ENCODE data around the gene TBX1. TPM values are rescaled to one million over a fixed set of nuclear protein-coding genes. Genes with fewer than 3 reads are reported as not detected.

TBX1 gene
- total RNA-seq, 1 donor from 2014 or later = not detected

- Mint-ChIP-seq H3K9me3 (no peaks in the 10 kb centered on the region), H3K36me3 (ENCODE audit: low read depth) (no peaks in the 10 kb centered on the region), H3K27me3 (peaks cover 21% of the 10 kb centered on the region), H3K27ac (no peak overlapping the region), H3K4me3 (no peak overlapping the region), H3K4me1 (peaks cover 15% of the 10 kb centered on the region)
- no peak for TF ChIP-seq CTCF (IDR thresholded peaks at IDR 0.05)
- ChIA-PET POLR2A (no interaction called here), CTCF (no interaction called here)
- intact Hi-C loops (cut with micrococcal nuclease) = no loop called here
- DNase-seq (no peak), ATAC-seq (ENCODE audit: low read depth) (no peak)
Measured at GRCh38 chr22:19727310-19728150, 33.0 kb upstream of the TBX1 start.

DNA sequence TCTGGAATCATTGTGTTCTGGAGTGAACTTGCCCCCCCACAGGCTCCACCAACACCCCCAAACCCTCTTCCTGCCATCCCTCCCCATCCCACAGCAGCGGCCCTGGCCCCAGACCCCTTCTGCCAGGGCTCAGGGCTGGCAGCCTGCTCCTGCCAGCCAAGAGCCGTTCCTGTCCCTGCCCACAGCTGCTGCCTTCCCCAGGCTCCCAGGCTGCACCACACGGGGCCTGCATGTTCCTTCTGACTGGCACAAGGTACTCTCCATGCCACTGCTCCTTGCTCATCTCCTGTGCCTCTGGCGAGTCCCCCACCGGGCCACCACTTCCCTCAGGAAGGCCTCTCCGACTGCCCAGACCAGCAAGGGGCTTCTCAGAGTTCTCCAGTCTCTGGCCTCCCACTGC is 32.3 kb upstream of the TBX1 start:
- CTCF ChIA-PET = interaction anchor here (6.3 kb wide), 1 partner anchor 184 kb away, joined by 144 read pairs; no protein-coding TSS in a partner anchor
- Mint-ChIP-seq H3K27ac (no peak overlapping the region), H3K4me1 (peaks cover 12% of the 10 kb centered on the region), H3K4me3 (no peak overlapping the region), H3K36me3 (ENCODE audit: low read depth) (no peaks in the 10 kb centered on the region), H3K9me3 (no peaks in the 10 kb centered on the region), H3K27me3 (peaks cover 16% of the 10 kb centered on the region)
- DNase-seq (no peak), ATAC-seq (ENCODE audit: low read depth) (no peak)
- POLR2A ChIA-PET = no interaction called here
- intact Hi-C loops (cut with micrococcal nuclease) = no loop called here
- no peak for TF ChIP-seq CTCF (IDR thresholded peaks at IDR 0.05)

DNA sequence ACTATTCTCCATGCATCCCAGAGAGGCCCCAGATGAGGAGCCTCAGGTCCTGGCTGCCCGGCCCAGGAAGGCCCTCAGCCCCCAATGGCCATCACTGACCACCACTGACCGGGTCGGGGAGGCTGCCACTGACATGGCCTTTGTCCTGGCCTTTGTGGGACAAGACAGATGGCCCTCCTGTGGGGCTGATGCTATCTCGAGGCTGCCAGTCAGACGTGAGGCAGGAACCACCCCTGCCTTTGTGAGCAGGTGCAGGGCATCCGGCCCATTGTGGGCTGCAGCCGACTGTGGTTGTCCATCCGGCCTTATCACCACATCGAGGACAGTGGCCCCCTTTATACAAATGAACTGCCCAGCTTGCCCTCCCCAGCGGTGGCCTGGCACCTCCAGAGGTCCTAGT is 31.7 kb upstream of the TBX1 start:
- ChIA-PET CTCF (interaction anchor here (6.3 kb wide), 1 partner anchor 183 kb away, joined by 144 read pairs; no protein-coding TSS in a partner anchor), POLR2A (no interaction called here)
- ATAC-seq (ENCODE audit: low read depth) = no peak
- intact Hi-C loops (cut with micrococcal nuclease) = no loop called here
- no peak for TF ChIP-seq CTCF (IDR thresholded peaks at IDR 0.05)
- Mint-ChIP-seq H3K27me3 (peaks cover 14% of the 10 kb centered on the region), H3K4me1 (peaks cover 9% of the 10 kb centered on the region), H3K9me3 (no peaks in the 10 kb centered on the region), H3K4me3 (no peak overlapping the region), H3K27ac (no peak overlapping the region), H3K36me3 (ENCODE audit: low read depth) (no peaks in the 10 kb centered on the region)
- no peak for DNase-seq

- POLR2A ChIA-PET = no interaction called here
Measured at GRCh38 chr22:19729507-19729906, 31.1 kb upstream of the TBX1 start.

More at GRCh38 chr22:19729507-19729906, 31.1 kb upstream of the TBX1 start:
- no peaks in the 10 kb centered on the region for H3K9me3 Mint-ChIP-seq
- no peak for TF ChIP-seq CTCF (IDR thresholded peaks at IDR 0.05)
- H3K36me3 Mint-ChIP-seq (ENCODE audit: low read depth) = no peaks in the 10 kb centered on the region
- DNase-seq (no peak), ATAC-seq (ENCODE audit: low read depth) (no peak)
- peaks cover 13% of the 10 kb centered on the region for H3K27me3 Mint-ChIP-seq
- H3K27ac Mint-ChIP-seq = no peak overlapping the region
- peaks cover 8% of the 10 kb centered on the region for H3K4me1 Mint-ChIP-seq
- intact Hi-C loops (cut with micrococcal nuclease) = no loop called here
- CTCF ChIA-PET = interaction anchor here (0.8 to 6.3 kb wide), 5 partner anchors 179 to 286 kb away, joined by 3 to 144 read pairs (median 7); no protein-coding TSS in a partner anchor
- no peak overlapping the region for H3K4me3 Mint-ChIP-seq
